Measurements from ENCODE around the gene CNOT4.

CNOT4 gene

GRCh38 chr7:135389971-135390370, 119.9 kb downstream of the CNOT4 start:
- no peak for DNase-seq

- no peak for DNase-seq
These were observed 121.3 kb downstream of the CNOT4 start for GRCh38 chr7:135388616-135389015.

GRCh38 chr7:135386776-135387175, 123.1 kb downstream of the CNOT4 start:
- DNase-seq = no peak

GRCh38 chr7:135386181-135386580, 123.7 kb downstream of the CNOT4 start:
- no peak for DNase-seq

GRCh38 chr7:135385209-135385608, 124.7 kb downstream of the CNOT4 start:
- no peak for DNase-seq

- no peak for DNase-seq
These were observed 126.3 kb downstream of the CNOT4 start for GRCh38 chr7:135383525-135384175.

GRCh38 chr7:135382173-135382572, 127.7 kb downstream of the CNOT4 start:
- no peak for DNase-seq

GRCh38 chr7:135381369-135381768, 128.5 kb downstream of the CNOT4 start:
- no peak for DNase-seq

GRCh38 chr7:135380351-135380750, 129.6 kb downstream of the CNOT4 start:
- DNase-seq = no peak

GRCh38 chr7:135377171-135377570, 132.7 kb downstream of the CNOT4 start:
- DNase-seq = no peak

GRCh38 chr7:135375908-135376699, 133.8 kb downstream of the CNOT4 start:
- DNase-seq = no peak

GRCh38 chr7:135374736-135375135, 135.2 kb downstream of the CNOT4 start:
- no peak for DNase-seq

GRCh38 chr7:135372222-135372621, 137.7 kb downstream of the CNOT4 start:
- no peak for DNase-seq

GRCh38 chr7:135370656-135371055, 139.2 kb downstream of the CNOT4 start:
- no peak for DNase-seq

GRCh38 chr7:135369405-135369804, 140.5 kb downstream of the CNOT4 start:
- no peak for DNase-seq

- no peak for DNase-seq
These were observed 141.3 kb downstream of the CNOT4 start for GRCh38 chr7:135368416-135369186.

- DNase-seq = no peak
These were observed 142.9 kb downstream of the CNOT4 start for GRCh38 chr7:135366843-135367508.

GRCh38 chr7:135365721-135366120, 144.2 kb downstream of the CNOT4 start:
- no peak for DNase-seq

- no peak for DNase-seq
These were observed 145.7 kb downstream of the CNOT4 start for GRCh38 chr7:135364206-135364605.

GRCh38 chr7:135362871-135363270, 147.0 kb downstream of the CNOT4 start:
- DNase-seq = no peak

- DNase-seq = no peak
These were observed 148.1 kb downstream of the CNOT4 start for GRCh38 chr7:135361788-135362187.

GRCh38 chr7:135359615-135360014, 150.3 kb downstream of the CNOT4 start:
- no peak for DNase-seq

- no peak for DNase-seq
These were observed 154.4 kb downstream of the CNOT4 start for GRCh38 chr7:135355377-135356048.

Data from cerebellar nuclear complex (tissue), 1 donor.